Fibroblast of villous mesenchyme (primary cell): Measurements from ENCODE around the gene AZI2. TPM values are rescaled to one million over a fixed set of nuclear protein-coding genes. Genes with fewer than 3 reads are reported as not detected.

ENCODE experiments used
- DNase-seq: peaks from one replicate; pipeline ENCODE4 v3.0.0-alpha.2; 2010; ENCODE audit warnings: low read depth
- H3K4me3 ChIP-seq: 2 replicates; pipeline ENCODE4 v1.5.1; 2011; ENCODE audit warnings: low read depth, mild to moderate bottlenecking, low read length
- CTCF ChIP-seq: IDR thresholded peaks from 2 replicates; pipeline ENCODE4 v1.5.1; 2012; ENCODE audit warnings: low read depth, mild to moderate bottlenecking, low read length; ENCODE audit not compliant: insufficient read depth
- total RNA-seq: library from RNA; depleted of rRNA; stranded (reverse); fragments of >200 nt; gene quantifications from 2 replicates; pipeline ENCODE4 v1.2.3, GENCODE V29; 2012

The AZI2 gene
- total RNA-seq, 1 donor, result 102 TPM

GRCh38 chr3:28315711-28316110 lies 32.9 kb downstream of the AZI2 start:
- no peak for DNase-seq
- TF ChIP-seq CTCF, result no peak
- H3K4me3 ChIP-seq, result no peak overlapping the region

- TF ChIP-seq CTCF, result no peak
- no peak for DNase-seq
- no peak overlapping the region for H3K4me3 ChIP-seq
Observed at GRCh38 chr3:28308196-28308595, 40.4 kb downstream of the AZI2 start.

- no peak for DNase-seq
- TF ChIP-seq CTCF, result no peak
- H3K4me3 ChIP-seq, result no peak overlapping the region
Observed at GRCh38 chr3:28301688-28302087, 46.9 kb downstream of the AZI2 start.

GRCh38 chr3:28300345-28300962 lies 48.2 kb downstream of the AZI2 start:
- no peak for DNase-seq
- TF ChIP-seq CTCF, result no peak
- no peak overlapping the region for H3K4me3 ChIP-seq

GRCh38 chr3:28299705-28300104 lies 48.9 kb downstream of the AZI2 start:
- no peak for TF ChIP-seq CTCF
- no peak for DNase-seq
- H3K4me3 ChIP-seq, result no peak overlapping the region

GRCh38 chr3:28295898-28296490 lies 52.6 kb downstream of the AZI2 start:
- no peak for TF ChIP-seq CTCF
- H3K4me3 ChIP-seq, result no peak overlapping the region
- no peak for DNase-seq
